Sigmoid colon (tissue), 7 donors: Measurements from ENCODE around the gene PPM1M. TPM values are rescaled to one million over a fixed set of nuclear protein-coding genes. Genes with fewer than 3 reads are reported as not detected.

Experiments
- DNase-seq: peaks from one replicate; pipeline ENCODE4 v3.0.0-alpha.2; 2019
- H3K27ac ChIP-seq, 4 donors: fragments of 200-600 bp; sonication (generic); one replicate each; pipeline ENCODE4 v1.5.1; 2016 to 2019; ENCODE audit warnings: mild to moderate bottlenecking in 1 of 4
- H3K27me3 ChIP-seq, 3 donors: fragments of 200-600 bp; sonication (generic); one replicate each; pipeline ENCODE4 v1.5.1; 2019; ENCODE audit warnings: mild to moderate bottlenecking in 1 of 3
- H3K36me3 ChIP-seq, 4 donors: fragments of 200-600 bp; sonication (generic); one replicate each; pipeline ENCODE4 v1.5.1; 2016 to 2019
- H3K4me1 ChIP-seq, 4 donors: fragments of 200-600 bp; sonication (generic); one replicate each; pipeline ENCODE4 v1.5.1; 2017 to 2019
- H3K4me3 ChIP-seq, 4 donors: fragments of 200-600 bp; sonication (generic); one replicate each; pipeline ENCODE4 v1.5.1; 2017 to 2019; ENCODE audit warnings: mild to moderate bottlenecking in 2 of 4, moderate library complexity in 1 of 4
- H3K9me3 ChIP-seq, 4 donors: fragments of 200-600 bp in 3 of 4; sonication (generic) in 3 of 4; one replicate each; pipeline versions ENCODE4 v1.5.1 to v1.6.1; 2013 to 2019
- EP300 ChIP-seq, 4 donors: sonication (generic); formaldehyde crosslinking; IDR thresholded peaks; one replicate each; pipeline ENCODE4 v1.6.1; 2017; ENCODE audit warnings: antibody characterized with exemption in 4 of 4
- POLR2A ChIP-seq, 2 donors: fragments of 450-650 bp; IDR thresholded peaks; one replicate each; pipeline ENCODE4 v1.6.1; 2016; ENCODE audit warnings: antibody characterized with exemption in 2 of 2, mild to moderate bottlenecking in 2 of 2, moderate library complexity in 2 of 2
- POLR2AphosphoS5 ChIP-seq, 4 donors: sonication (generic); formaldehyde crosslinking; IDR thresholded peaks; one replicate each; pipeline ENCODE4 v1.6.1; 2017; ENCODE audit warnings: antibody characterized with exemption in 4 of 4
- WGBS, 2 donors: extraction: QIAGEN DNeasy Blood & Tissue Kit; methylation state at CpG; one replicate each; pipeline ENCODE4 v1.1.7; 2013; 5-methylcytosine and 5-hydroxymethylcytosine counted together
- intact Hi-C: fragments of 100-400 bp; cut with DNase I; formaldehyde crosslinking; loops from one replicate; pipeline ENCODE4 v1.15.1; 2023
- polyA plus RNA-seq, 3 donors: library from polyadenylated mRNA; stranded (reverse); fragments of 200-250 nt; gene quantifications; one replicate each; pipeline ENCODE4 v1.2.3, GENCODE V29; 2013
- total RNA-seq, 4 donors: library from RNA; depleted of rRNA; stranded (reverse); fragments of >200 nt; gene quantifications; one replicate each; pipeline ENCODE4 v1.1.0, GENCODE V29; 2016
- TF ChIP-seq, protein P1 (sequence below), 4 experiments: fragments of 450-650 bp in 3 of 4; fragments of 200-600 bp in 1 of 4; IDR thresholded peaks; one replicate each; pipeline ENCODE4 v1.5.1; 2016 to 2019; ENCODE audit warnings: antibody characterized with exemption in 4 of 4, mild to moderate bottlenecking in 3 of 4, moderate library complexity in 2 of 4
- donor health status: healthy with polysubstance abuse.
- donor health status: Bipolar disorder and iron deficiency.
- donor health status: healthy.

The PPM1M gene
- total and polyA plus RNA-seq, 7 donors = 5.8 to 28.2 (median 21.7) TPM

DNA sequence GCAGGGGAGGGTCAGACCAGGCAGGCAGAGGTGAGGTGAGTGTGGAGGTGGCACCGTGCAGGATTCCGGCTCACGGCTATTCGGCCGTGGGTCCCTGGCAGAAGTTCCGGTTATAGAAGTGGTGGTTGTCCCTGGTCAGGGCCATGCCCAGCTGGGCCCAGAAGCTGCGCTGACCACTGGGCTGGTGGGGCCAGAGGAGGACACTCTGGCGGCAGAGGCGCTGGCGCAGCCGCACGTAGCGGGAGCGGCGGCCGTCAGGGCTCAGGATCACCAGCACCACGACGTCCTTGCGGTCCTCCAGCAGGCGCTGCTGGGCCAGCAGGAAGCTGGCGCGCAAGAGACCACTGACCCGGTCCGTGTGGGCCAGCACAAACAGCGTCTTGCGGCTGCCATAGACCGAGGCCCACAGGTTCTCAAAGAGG is 24.4 kb upstream of the PPM1M start:
- no peaks in the 10 kb centered on the region for H3K9me3 ChIP-seq
- no peak for DNase-seq
- H3K4me3 ChIP-seq = no peak overlapping the region
- H3K27me3 ChIP-seq = no peaks in the 10 kb centered on the region
- no peak overlapping the region for H3K27ac ChIP-seq
- H3K36me3 ChIP-seq = no peaks in the 10 kb centered on the region
- TF ChIP-seq POLR2A (IDR thresholded peaks at IDR 0.05) = no peak
- TF ChIP-seq EP300 (IDR thresholded peaks at IDR 0.05) = no peak
- TF ChIP-seq, protein P1, sequence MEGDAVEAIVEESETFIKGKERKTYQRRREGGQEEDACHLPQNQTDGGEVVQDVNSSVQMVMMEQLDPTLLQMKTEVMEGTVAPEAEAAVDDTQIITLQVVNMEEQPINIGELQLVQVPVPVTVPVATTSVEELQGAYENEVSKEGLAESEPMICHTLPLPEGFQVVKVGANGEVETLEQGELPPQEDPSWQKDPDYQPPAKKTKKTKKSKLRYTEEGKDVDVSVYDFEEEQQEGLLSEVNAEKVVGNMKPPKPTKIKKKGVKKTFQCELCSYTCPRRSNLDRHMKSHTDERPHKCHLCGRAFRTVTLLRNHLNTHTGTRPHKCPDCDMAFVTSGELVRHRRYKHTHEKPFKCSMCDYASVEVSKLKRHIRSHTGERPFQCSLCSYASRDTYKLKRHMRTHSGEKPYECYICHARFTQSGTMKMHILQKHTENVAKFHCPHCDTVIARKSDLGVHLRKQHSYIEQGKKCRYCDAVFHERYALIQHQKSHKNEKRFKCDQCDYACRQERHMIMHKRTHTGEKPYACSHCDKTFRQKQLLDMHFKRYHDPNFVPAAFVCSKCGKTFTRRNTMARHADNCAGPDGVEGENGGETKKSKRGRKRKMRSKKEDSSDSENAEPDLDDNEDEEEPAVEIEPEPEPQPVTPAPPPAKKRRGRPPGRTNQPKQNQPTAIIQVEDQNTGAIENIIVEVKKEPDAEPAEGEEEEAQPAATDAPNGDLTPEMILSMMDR (IDR thresholded peaks at IDR 0.05) = no peak
- no peak for TF ChIP-seq POLR2AphosphoS5 (IDR thresholded peaks at IDR 0.05)
- 96% methylated on average over 27 of the region's 27 CpGs for WGBS, 2 donors
- intact Hi-C loops = no loop called here
- peaks cover 0 to 30% (median 18%) of the 10 kb centered on the region in 4 donors for H3K4me1 ChIP-seq

DNA sequence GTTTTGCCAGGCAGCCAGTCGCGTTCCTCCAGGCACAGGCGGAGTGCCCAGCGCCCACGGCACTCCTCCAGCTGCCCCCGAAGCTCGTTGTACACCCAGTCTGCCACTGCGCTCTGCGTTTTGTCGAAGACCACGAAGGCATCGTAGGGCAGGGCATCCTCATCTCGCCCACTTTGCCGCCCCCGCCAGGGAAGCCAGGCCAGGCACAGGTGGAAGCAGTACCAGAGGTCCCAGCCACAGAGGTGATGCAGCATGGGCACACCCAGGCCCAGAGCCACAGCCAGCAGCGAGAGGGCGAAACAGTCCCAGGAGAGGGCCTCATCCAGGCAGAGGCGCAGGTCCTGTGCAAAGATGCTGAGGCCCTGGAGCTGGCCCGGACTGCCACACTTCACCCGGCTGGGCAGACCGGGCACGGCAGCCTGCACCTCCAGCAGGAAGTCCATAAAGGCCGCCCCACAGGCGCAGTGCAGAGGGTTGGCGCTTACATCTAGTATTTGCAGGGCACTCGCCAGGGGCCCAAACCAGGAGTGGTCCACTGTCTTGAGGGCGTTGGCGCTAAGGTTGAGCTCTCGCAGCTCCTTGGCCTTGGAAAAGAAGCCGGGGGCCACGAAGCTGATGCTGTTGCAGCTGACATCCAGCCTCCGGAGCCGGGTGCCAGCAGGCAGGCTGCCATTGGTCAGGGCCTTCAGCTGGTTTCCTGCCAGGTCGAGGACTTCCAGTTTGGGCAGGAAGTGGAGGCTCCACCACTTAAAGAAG is 23.8 kb upstream of the PPM1M start:
- Histone ChIP-seq H3K27ac (no peak overlapping the region), H3K9me3 (no peaks in the 10 kb centered on the region), H3K27me3 (no peaks in the 10 kb centered on the region), H3K4me1 (peaks cover 0 to 24% (median 12%) of the 10 kb centered on the region in 4 donors), H3K4me3 (no peak overlapping the region), H3K36me3 (no peaks in the 10 kb centered on the region)
- no peak for TF ChIP-seq EP300 (IDR thresholded peaks at IDR 0.05)
- intact Hi-C loops = no loop called here
- 84 to 90% methylated on average over 34 of the region's 34 CpGs for WGBS, 2 donors
- no peak for DNase-seq

DNA sequence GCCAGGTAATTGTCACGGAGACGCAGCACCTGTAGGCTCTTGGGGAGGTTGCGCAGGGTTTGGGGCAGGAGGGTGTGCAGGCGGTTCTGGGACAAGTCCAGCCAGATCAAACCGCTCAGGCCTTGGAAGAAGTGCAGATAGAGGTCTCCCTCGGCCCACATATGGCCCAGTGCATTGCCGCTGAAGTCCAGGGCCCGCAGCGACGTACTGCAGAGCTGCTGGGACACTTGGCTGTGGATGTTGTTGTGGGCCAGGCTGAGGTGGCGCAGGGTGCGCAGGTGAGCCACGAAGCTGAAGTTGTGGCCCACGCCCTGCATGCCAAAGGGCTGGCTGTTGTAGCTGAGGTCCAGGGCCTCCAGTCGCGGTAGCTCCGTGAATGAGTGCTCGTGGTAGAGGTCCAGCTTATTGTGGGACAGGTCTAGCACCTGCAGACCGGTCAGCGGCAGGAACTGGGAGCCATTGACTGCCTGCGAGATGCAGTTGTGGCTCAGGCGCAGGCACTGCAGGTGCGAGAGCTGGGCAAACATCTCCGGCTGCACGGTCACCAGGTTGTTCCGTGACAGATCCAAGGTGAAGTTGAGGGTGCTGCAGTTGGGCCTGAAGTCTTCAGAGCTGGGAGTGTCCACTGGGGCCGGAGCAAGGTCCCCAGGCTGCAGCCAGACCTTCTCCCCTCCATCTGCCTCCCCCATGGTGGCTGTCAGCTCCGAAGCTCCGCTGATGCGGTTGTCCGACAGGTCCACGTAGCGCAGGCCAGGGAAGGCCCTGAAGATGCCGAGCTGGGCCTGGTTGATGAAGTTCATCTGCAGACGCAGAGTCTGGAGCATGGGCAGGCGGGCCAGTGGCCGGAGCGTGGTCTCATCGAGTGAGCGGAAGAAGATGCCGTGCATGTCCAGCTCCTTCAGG is 23.0 kb upstream of the PPM1M start:
- Histone ChIP-seq H3K36me3 (peaks cover 0 to 6% (median 0%) of the 10 kb centered on the region in 4 donors), H3K4me1 (peaks cover 0 to 16% (median 4%) of the 10 kb centered on the region in 4 donors), H3K9me3 (no peaks in the 10 kb centered on the region), H3K4me3 (no peak overlapping the region), H3K27ac (no peak overlapping the region), H3K27me3 (no peaks in the 10 kb centered on the region)
- intact Hi-C loops = no loop called here
- TF ChIP-seq, protein P1 (IDR thresholded peaks at IDR 0.05) = no peak
- no peak for TF ChIP-seq EP300 (IDR thresholded peaks at IDR 0.05)
- TF ChIP-seq POLR2A (IDR thresholded peaks at IDR 0.05) = no peak
- no peak for TF ChIP-seq POLR2AphosphoS5 (IDR thresholded peaks at IDR 0.05)
- DNase-seq = no peak
- whole genome bisulfite sequencing, 2 donors = 92% methylated on average over 41 of the region's 41 CpGs

DNA sequence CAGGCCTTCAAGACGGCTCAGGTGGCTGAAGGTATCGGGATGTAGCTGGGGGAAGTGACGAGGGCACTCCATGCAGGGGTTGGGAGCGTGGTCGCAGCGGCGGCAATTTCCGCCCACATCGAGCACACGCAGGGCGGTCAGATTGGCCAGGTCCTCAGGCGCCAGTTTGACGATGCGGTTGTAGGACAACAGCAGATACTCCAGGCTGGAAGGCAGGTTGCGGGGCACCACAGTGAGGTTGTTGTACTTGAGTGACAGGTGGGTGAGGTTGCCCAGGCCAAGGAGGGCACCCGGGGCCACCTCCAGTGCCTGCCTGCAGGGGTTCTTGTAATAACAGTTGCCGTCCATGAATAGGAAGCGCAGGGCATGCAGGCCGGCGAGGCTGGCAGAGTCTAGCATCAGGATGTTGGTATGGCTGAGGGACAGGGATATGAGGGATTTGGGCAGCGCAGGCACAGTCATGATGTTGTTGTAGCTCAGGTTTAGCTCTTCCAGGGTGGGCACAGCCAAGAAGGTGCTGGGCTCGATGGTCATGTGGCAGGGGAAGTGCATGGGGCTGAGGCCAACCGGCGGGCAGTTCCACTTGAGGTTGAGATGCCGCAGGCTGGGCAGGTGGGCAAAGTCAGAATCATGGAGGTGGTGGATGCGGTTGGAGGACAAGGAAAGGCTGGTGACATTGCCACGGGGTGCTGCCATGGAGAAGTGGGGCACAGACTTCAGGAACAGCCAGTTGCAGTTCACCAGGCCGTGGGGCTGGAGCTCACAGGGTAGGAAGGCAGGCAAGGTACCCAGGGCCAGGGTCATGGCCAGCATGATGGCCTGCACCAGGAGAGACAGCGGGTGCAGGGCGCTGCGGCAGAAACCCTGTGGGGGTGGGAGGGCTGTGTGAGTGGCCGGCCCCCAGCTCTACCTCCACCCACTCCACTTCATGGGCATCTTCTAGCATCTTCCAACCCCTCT is 21.8 kb upstream of the PPM1M start:
- Histone ChIP-seq H3K9me3 (no peaks in the 10 kb centered on the region), H3K27ac (no peak overlapping the region), H3K27me3 (no peaks in the 10 kb centered on the region), H3K36me3 (peaks cover 3 to 17% (median 7%) of the 10 kb centered on the region in 4 donors), H3K4me3 (no peak overlapping the region), H3K4me1 (peaks cover 0 to 8% (median 2%) of the 10 kb centered on the region in 4 donors)
- 93 to 96% methylated on average over 32 of the region's 32 CpGs for WGBS, 2 donors
- intact Hi-C loops = no loop called here
- DNase-seq = no peak
- no peak for TF ChIP-seq POLR2A (IDR thresholded peaks at IDR 0.05)
- no peak for TF ChIP-seq EP300 (IDR thresholded peaks at IDR 0.05)
- no peak for TF ChIP-seq POLR2AphosphoS5 (IDR thresholded peaks at IDR 0.05)
- TF ChIP-seq, protein P1 (IDR thresholded peaks at IDR 0.05) = no peak
